Activated CD8-positive, alpha-beta T cell treated with anti-CD3 and anti-CD28 coated beads for 36 hours (primary cell): ENCODE measurements around the gene GPC5. TPM values are rescaled to one million over a fixed set of nuclear protein-coding genes. Genes with fewer than 3 reads are reported as not detected.

Experiments used
- ATAC-seq: fragments of 200-7000 bp; cut with Tn5 transposase; one replicate; pipeline ENCODE4 v1.10.0; 2021; ENCODE audit warnings: mild to moderate bottlenecking, moderate library complexity
- CTCF ChIA-PET: fragments of 350-600 bp; sonication (Branson Sonifier 250); formaldehyde crosslinking; loops from one replicate; lab custom pipeline; 2021; ENCODE audit warnings: antibody characterized with exemption; lab: Charles Lee
- POLR2A ChIA-PET: fragments of 350-600 bp; sonication (Branson Sonifier 250); formaldehyde crosslinking; loops from one replicate; lab custom pipeline; 2021; ENCODE audit warnings: antibody characterized with exemption; lab: Charles Lee
- DNase-seq: peaks from one replicate; pipeline ENCODE4 v3.0.0-alpha.2; 2020
- H3K27ac Mint-ChIP-seq: one replicate; pipeline ENCODE4 v1.8.0; 2021; ENCODE audit warnings: mild to moderate bottlenecking, mixed read lengths
- H3K27me3 Mint-ChIP-seq: one replicate; pipeline ENCODE4 v1.8.0; 2021; ENCODE audit warnings: mixed read lengths
- H3K36me3 Mint-ChIP-seq: one replicate; pipeline ENCODE4 v1.8.0; 2021; ENCODE audit warnings: low read depth, mixed read lengths
- H3K4me1 Mint-ChIP-seq: one replicate; pipeline ENCODE4 v1.8.0; 2021; ENCODE audit warnings: low read depth, mixed read lengths
- H3K4me3 Mint-ChIP-seq: one replicate; pipeline ENCODE4 v1.8.0; 2021; ENCODE audit warnings: mild to moderate bottlenecking, moderate library complexity, mixed read lengths
- H3K9me3 Mint-ChIP-seq: one replicate; pipeline ENCODE4 v1.8.0; 2021; ENCODE audit warnings: mixed read lengths
- CTCF ChIP-seq: fragments of 200-600 bp; IDR thresholded peaks from one replicate; pipeline ENCODE4 v1.8.0; 2022; ENCODE audit warnings: antibody characterized with exemption, mild to moderate bottlenecking
- intact Hi-C: fragments of 100-400 bp; cut with micrococcal nuclease; formaldehyde crosslinking; loops from one replicate; pipeline ENCODE4 v1.10.0; 2022
- total RNA-seq, 2 experiments: library from RNA; stranded (reverse); gene quantifications; one replicate each; pipeline ENCODE4 v1.2.3, GENCODE V29; 2021

Gene GPC5
- total RNA-seq, 2 experiments from 2014 or later: 0.13 to 0.14 TPM

GRCh38 chr13:92547266-92547665 is 1148.8 kb downstream of the GPC5 start:
- ChIA-PET CTCF (no interaction called here), POLR2A (no interaction called here)
- intact Hi-C loops: no loop called here
- Mint-ChIP-seq H3K4me1 (no peaks in the 10 kb centered on the region), H3K27ac (no peak overlapping the region), H3K9me3 (peaks cover 4% of the 10 kb centered on the region), H3K4me3 (no peak overlapping the region), H3K36me3 (no peaks in the 10 kb centered on the region), H3K27me3 (no peaks in the 10 kb centered on the region)
- DNase-seq (no peak), ATAC-seq (no peak)
- no peak for TF ChIP-seq CTCF

- ATAC-seq (no peak), DNase-seq (no peak)
- ChIA-PET POLR2A (no interaction called here), CTCF (no interaction called here)
- intact Hi-C loops: no loop called here
- Mint-ChIP-seq H3K36me3 (no peaks in the 10 kb centered on the region), H3K27me3 (no peaks in the 10 kb centered on the region), H3K9me3 (peaks cover 4% of the 10 kb centered on the region), H3K27ac (no peak overlapping the region), H3K4me1 (no peaks in the 10 kb centered on the region), H3K4me3 (no peak overlapping the region)
- TF ChIP-seq CTCF: no peak
Observed at GRCh38 chr13:92549276-92549675, 1150.9 kb downstream of the GPC5 start.

- peaks cover 1% of the 10 kb centered on the region for H3K9me3 Mint-ChIP-seq
- no peak overlapping the region for H3K27ac Mint-ChIP-seq
- CTCF ChIA-PET: no interaction called here
- no peak for DNase-seq
- POLR2A ChIA-PET: no interaction called here
- no peak overlapping the region for H3K4me3 Mint-ChIP-seq
- H3K27me3 Mint-ChIP-seq: no peaks in the 10 kb centered on the region
- no peaks in the 10 kb centered on the region for H3K36me3 Mint-ChIP-seq
- no peaks in the 10 kb centered on the region for H3K4me1 Mint-ChIP-seq
- TF ChIP-seq CTCF: no peak
- no peak for ATAC-seq
- intact Hi-C loops: no loop called here
Observed at GRCh38 chr13:92553470-92554114, 1155.2 kb downstream of the GPC5 start.

GRCh38 chr13:92560883-92561282 is 1162.5 kb downstream of the GPC5 start:
- no peak for ATAC-seq
- H3K27ac Mint-ChIP-seq: no peak overlapping the region
- DNase-seq: no peak
- H3K36me3 Mint-ChIP-seq: no peaks in the 10 kb centered on the region
- TF ChIP-seq CTCF: no peak
- CTCF ChIA-PET: no interaction called here
- intact Hi-C loops: no loop called here
- H3K27me3 Mint-ChIP-seq: no peaks in the 10 kb centered on the region
- no peak overlapping the region for H3K4me3 Mint-ChIP-seq
- POLR2A ChIA-PET: no interaction called here
- H3K4me1 Mint-ChIP-seq: no peaks in the 10 kb centered on the region
- no peaks in the 10 kb centered on the region for H3K9me3 Mint-ChIP-seq

- CTCF ChIA-PET: no interaction called here
Observed at GRCh38 chr13:92564942-92565341, 1166.5 kb downstream of the GPC5 start.

More at GRCh38 chr13:92564942-92565341, 1166.5 kb downstream of the GPC5 start:
- Mint-ChIP-seq H3K4me1 (no peaks in the 10 kb centered on the region), H3K27ac (no peak overlapping the region), H3K27me3 (no peaks in the 10 kb centered on the region), H3K4me3 (no peak overlapping the region), H3K9me3 (no peaks in the 10 kb centered on the region), H3K36me3 (no peaks in the 10 kb centered on the region)
- DNase-seq: no peak
- POLR2A ChIA-PET: no interaction called here
- intact Hi-C loops: no loop called here
- TF ChIP-seq CTCF: no peak
- ATAC-seq: no peak
